GM18502 (cell line): ENCODE measurements around the gene ANAPC7.
"Not testable (repeated sequence)": the region's sequence is repeated elsewhere in the genome, so short reads cannot be mapped to it uniquely, and the experiment has no call there.

Experiments used
- ATAC-seq: cut with Tn5 transposase; IDR thresholded peaks from one replicate; pipeline ENCODE4 v1.9.1; 2021; ENCODE audit warnings: mild to moderate bottlenecking; ENCODE audit not compliant: unreplicated experiment, poor library complexity

ANAPC7 gene

GRCh38 chr12:110403146-110403975, at the start of gene ANAPC7:
ANAPC7 (minus strand) TSS chr12:110403708; CDS start chr12:110403627, 81 bp downstream.
- peak; percentile 78 for ATAC-seq

- no peak for ATAC-seq
Observed at GRCh38 chr12:110451263-110451662, 47.8 kb upstream of the ANAPC7 start.

DNA sequence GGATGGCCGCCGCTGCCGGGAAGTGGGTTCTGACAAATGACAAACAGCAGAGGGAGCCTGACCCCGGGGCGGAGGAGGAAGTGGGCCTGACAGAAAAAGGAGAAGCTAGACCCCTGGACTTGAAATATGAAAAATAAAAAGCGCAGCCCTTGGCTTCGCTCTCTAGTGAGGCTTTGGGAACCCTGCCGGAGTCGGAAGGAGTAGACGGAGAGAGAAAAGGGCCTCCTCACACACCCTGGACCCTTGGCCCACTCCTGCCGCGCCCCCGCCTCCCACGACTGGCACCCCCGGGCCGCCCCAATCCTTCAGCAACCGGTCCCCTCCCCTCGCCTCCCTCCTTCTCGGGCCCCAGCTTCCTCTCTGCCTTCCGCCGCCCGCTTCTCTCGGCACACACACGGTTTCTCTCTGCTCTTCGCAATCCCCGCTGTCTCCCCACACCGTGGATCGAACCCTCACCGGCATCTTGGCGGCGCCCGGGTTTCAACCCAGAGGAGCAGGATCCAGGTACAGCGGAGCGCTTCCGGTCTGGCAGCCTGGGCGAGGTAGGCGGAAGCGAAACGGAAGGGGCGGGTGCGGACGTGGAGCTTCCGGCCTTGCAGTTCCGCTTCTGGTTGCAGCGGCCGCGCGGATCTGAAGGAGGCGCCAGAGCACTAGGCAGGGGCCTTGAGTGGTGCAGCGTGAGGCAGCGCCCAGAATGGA, 46.4 kb upstream of the ANAPC7 start, which contains the start of gene ARPC3:
ARPC3 (minus strand) TSS at position 539 of the 699 bp plus-strand sequence; CDS start at position 462, 77 bp downstream.
- ATAC-seq = peak; percentile 90

- ATAC-seq = no peak
Observed at GRCh38 chr12:110444455-110444854, 40.9 kb upstream of the ANAPC7 start.

- no peak for ATAC-seq
Observed at GRCh38 chr12:110436231-110436630, 32.7 kb upstream of the ANAPC7 start.

GRCh38 chr12:110431957-110432587, 28.6 kb upstream of the ANAPC7 start:
- ATAC-seq = peak; percentile 14

DNA sequence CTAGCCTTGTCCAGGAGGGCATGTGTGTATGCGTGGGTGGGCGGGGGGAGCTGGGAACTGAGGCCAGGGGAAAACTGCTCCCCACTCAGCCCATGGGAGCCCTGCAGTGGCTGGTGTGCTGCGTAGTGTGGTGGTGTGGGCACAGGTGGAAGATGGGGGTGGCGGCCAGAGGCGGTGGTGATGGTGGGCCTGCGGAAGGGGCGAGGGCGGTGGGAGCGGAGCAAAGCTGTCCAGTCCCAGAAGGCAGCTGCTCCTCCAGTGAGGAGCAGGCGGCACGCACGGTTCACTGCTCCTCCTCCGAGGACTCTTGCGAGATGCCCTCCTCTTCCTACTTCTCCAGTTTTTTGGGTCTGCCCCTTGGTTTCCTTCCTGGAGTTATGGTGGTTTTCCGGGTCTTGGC, 26.2 kb upstream of the ANAPC7 start:
- not testable (repeated sequence) for ATAC-seq

DNA sequence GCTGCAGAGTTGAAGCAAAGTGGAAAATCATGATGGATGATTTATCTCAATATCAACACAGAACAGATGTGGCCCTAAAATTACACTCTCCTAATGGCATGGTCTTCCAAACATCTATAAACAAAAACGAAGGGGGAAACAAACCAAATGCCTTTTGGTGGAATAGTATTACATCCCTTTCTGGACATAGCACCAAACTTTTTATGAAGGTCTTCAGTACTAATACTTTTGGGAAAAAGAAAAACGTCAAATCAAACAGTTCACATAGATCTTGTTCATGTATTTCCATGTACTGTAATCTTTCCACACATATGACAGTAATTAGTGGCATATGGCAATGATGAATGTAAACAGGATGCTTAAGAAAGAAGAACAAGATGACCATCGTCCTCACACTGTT, 22.9 kb upstream of the ANAPC7 start:
- no peak for ATAC-seq

- ATAC-seq = no peak
Observed at GRCh38 chr12:110424237-110424636, 20.7 kb upstream of the ANAPC7 start.

- no peak for ATAC-seq
Observed at GRCh38 chr12:110421701-110422100, 18.2 kb upstream of the ANAPC7 start.

DNA sequence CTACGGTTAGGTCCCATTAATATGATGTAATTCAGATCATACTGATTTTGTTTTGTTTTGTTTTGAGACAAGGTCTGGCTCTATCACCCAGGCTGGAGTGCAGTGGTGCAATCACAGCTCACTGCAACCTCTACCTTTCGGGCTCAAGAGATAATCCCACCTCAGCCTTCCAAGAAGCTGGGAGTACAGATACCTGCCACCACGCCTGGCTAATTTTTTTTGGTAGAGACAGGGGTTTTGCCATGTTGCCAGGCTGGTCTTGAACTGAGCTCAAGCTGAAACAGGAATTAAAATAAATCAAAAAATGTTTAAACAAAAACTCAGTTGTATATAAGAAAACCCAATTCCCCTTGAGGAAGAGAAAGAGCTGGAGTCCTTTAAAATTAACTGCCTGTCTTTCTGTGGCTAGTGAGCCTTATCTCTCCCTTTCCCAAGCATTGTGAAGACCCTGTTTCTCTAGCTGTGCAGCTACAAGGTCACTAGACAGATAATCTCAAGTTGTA, 17.7 kb upstream of the ANAPC7 start:
- no peak for ATAC-seq

GRCh38 chr12:110420644-110421043, 17.1 kb upstream of the ANAPC7 start:
- not testable (repeated sequence) for ATAC-seq

GRCh38 chr12:110417113-110417512, 13.6 kb upstream of the ANAPC7 start:
- ATAC-seq = not testable (repeated sequence)

DNA sequence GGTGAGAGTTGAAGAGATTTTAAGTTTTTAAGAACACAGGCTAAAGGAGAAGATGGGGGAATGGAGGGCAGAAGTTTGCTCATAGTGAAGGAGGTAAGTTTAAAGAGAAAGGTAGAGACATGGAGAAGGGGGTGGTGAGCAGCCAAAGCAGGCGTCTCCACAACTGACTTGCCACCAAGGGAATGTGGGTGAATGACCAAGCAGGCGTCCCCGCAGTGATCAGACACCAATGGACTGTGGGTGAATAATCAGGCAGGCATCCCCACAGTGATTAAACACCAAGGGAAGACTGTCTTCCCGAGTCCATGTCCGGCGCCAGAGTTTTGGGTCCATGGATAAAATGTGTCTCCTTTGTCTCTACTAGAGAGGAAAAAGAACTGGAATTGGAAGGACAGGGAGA, 6.6 kb upstream of the ANAPC7 start:
- not testable (repeated sequence) for ATAC-seq

- not testable (repeated sequence) for ATAC-seq
Observed at GRCh38 chr12:110405126-110405662, 1.7 kb upstream of the ANAPC7 start.

- ATAC-seq = peak; percentile 50
Observed at GRCh38 chr12:110403976-110404682, 621 bp upstream of the ANAPC7 start.

DNA sequence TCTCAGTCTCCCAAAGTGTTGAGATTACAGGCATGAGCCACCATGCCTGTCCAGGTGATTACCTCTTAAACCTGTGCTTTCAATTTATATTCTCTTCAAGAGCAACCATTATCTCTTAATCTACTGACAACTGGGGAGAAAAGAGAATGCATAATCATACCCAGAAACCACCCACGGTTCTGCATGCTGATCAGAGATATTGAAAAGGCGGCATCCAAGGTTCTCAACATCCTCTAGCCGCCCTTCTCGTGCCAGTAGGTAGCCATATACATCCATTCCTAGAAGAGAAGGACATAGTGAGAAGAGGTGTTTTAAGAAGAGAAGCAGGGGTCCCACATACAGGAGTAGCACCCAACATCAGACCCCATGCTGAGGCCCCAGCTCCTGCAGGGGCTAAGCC, 20.8 kb downstream of the ANAPC7 start:
- ATAC-seq = no peak

GRCh38 chr12:110379631-110380030, 23.9 kb downstream of the ANAPC7 start:
- ATAC-seq = no peak

DNA sequence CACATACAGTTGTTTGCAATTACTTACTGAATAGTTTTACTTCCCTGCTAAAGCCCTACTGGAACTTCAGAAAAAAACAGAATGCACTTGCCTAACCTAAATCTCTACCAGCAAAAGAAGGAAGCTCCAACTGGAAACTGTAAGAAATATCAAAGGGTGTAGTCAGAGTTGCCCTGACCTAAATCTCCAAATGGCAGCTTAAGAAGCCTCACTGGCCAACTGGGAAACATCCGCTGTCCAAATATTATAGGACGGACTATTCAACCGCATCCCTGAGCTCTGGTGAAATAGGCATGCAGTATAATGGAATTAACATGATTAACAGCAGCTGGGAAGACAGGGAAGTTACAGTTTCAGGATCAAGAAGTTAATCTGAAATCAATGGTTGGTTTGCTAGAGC, 24.3 kb downstream of the ANAPC7 start:
- ATAC-seq = no peak
